Lung microvascular endothelial cell (primary cell): ENCODE data around the gene GBP7. TPM values are rescaled to one million over a fixed set of nuclear protein-coding genes. Genes with fewer than 3 reads are reported as not detected.

ENCODE experiments used
- DNase-seq, 2 donors: peaks; one replicate each; pipeline versions ENCODE4 v3.0.0 to v3.0.0-alpha.2; 2010; ENCODE audit warnings: low read depth in 2 of 2
- total RNA-seq: library from RNA; depleted of rRNA; stranded (reverse); fragments of >200 nt; gene quantifications from 2 replicates; pipeline ENCODE4 v1.2.1, GENCODE V29; 2014

Gene GBP7
- total RNA-seq, 1 donor from 2014 or later, result not detected

DNA sequence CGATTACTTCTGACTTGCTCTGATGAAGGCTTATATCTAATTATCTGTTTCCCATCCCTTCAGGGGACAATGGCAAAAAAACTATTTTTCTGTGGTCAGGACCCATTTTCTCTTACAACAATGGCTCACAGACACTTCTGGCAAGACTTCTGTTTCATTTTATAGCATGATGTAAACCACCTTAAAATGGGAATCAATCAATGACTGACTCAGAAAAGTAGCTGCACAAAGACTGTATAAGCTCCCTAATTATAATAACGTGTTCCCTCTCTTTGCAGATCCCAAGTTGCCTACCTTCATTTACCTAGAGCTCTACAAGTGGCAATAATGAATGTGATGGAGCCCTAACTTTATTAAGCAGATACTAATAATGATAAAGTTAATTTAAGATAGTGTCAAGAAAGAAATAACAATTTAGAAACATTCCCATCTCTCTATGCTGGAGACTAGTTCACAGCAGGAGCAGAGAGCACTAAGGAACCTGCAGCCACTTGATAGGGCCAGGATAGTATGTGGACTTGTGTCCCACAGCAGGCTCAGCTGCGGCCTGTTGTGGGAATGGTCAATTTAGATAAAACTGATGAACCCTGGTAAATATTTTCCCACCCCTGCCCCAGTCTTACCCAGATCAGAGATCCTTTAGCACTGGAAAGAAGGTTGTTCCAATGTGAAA lies 50.4 kb downstream of the GBP7 start:
- DNase-seq, result peak; percentile 26 to 41

DNA sequence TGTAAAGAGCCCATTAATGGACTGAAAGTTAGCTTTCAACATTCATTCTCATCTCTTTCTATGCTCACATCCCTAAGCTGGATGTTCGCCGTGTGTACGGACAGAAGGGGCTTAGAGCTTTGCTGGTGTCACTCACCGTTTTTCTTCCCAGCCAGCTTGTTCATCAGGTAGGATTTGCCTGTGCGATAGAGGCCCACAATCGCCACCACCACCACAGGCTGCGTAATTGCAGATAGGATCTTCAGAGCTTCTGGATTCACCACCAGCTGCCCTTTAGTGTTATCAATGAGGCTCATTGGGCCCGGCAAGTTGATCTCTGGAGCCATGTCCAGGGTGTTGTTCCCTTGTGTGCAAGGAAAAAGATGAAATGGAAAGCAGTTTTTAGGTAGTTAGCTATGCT lies 54.2 kb downstream of the GBP7 start:
- DNase-seq, result no peak

DNA sequence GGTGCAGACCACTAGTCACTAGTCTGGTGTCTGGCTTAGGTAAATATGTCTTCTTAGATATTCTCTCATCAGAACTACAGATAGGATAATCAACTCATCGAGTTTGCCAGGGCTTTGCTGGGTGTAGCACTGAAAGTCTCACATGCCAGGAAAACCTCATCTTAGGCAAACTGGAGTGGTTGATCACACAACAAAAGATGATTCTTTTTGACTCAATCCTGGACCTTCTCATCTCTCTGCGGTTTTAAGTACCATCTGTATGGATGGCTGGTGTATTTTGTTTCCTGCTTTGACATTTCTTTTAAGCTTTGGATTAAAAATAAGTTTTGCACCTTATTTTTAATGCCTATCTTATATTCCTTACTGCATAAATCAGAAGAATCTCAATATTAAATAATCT lies 61.1 kb downstream of the GBP7 start:
- no peak for DNase-seq

DNA sequence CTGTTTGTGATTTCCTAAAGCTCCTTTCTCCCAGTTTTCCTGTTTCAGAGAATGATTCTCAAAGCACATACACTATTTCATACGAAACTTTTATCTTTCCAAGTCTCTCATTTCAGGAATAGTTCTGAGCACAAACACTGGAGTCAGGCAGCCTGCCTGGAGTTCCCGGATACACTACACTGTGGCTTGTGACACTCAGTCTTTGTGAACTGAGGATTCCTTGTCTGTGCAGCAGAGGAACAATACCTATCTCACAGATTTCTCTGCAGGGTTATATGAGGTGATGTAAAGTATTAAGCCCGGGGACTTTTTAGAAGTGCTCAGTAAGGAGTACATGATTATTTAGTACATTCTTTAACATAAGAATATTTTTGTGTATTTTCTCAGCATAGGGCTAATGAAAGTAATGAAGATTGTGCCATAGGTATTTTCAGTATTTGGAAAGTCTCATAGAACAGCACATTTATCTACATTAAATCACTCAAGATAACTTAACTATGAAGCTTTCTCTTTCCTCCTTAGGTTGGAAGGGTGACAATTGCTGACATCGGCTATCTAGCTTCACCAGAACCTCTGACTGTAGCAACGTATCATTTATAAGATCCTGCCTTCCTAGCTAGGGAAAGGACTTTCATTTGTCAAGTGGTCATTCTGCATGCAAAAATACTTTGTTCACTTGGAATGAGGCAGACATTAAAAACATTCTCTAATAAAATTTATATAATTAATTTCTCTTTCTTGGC lies 62.8 kb downstream of the GBP7 start:
- DNase-seq, result no peak

DNA sequence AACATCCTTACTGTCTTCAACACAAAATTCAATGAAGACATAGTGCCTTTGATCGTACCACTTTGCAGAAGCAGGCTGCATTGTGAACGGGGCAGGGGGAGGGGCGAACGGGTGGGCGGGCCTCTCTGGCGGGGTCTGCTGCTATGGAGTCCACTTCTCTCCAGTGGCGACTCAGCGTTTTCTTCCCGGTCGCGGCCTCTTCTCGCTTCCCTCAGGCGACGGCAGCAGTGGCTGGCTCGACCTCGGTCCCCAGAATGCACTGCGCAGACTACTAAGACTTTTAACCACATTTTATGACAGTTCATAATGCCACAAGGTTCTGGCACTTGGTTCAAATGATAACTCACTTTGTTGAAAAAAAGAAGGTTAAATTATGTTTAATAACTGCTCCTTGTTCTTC lies 71.1 kb downstream of the GBP7 start:
- no peak for DNase-seq

DNA sequence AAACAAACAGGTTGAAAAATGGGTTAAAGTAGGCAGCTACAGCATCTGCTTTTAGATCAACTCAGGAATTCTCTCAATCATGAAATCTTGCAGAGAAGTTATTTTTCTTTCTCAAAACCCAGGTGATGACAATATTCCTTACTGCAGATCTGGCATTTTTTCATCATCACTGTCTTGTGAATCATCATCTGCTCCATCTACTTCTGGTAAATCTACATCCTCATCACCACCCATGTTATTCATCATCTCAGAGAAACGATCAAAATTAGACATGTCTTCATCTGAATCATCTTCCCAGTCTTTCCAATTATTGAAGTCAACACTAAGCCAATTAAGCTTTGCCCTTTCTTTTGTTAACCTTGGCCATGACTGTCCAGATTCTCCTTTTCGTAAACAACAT lies 71.7 kb downstream of the GBP7 start:
- DNase-seq, result no peak

DNA sequence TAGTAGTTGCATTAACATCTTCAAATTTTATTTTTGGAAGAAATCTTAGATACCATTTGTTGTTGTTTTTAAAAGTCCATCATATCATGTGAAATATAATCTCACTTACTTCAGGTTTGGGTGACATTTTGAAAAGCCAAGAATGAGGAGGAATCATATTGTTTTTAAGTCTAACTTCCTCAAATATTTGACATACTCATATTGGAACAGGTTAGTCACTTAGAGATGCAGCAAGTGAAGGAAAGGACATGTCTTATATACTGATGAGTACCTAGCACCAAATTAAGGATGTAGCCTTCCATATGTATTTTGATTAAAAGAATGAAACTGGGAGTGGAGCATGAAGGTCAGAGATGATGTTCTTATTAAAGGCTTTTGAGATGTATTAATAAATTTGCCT lies 73.8 kb downstream of the GBP7 start:
- no peak for DNase-seq

DNA sequence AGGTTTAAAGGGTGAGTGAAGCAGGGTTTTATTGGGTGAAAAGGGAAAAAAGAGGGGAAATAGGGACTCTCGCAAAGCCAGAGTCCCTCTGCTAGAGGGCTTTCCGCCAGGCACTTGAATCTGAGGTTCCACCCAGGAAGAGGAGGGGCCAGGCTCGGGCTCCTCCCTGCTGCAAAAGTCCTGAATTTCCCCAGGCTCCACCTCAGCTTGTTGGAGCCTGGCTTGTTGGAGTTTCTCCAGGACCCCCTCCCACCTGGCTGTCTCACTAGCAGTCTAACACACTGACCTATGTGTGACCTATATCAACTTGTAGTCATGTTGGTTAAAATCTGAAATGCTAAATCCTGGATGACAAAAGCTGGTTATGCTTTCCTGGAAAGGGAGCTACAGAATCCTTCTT lies 75.4 kb downstream of the GBP7 start:
- no peak for DNase-seq

DNA sequence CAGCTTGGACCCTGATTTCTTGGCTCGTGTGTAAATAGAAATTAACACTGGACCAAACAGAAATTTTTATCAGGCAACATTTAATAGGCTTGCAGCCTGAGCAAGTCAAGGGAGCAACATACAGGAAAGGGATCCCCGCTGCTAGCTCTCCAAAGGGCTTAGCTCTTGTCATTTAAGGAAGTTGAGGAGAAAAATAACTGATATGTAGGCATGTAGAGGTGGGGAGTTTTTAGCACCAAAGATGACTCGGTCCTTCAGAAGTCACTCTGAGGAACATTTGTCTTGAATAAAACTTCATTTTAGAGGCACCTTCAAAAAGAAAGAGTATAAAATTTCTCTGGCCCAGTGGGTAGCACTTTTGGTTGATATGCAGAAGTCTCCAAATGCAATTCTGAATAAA lies 76.9 kb downstream of the GBP7 start:
- DNase-seq, result no peak

DNA sequence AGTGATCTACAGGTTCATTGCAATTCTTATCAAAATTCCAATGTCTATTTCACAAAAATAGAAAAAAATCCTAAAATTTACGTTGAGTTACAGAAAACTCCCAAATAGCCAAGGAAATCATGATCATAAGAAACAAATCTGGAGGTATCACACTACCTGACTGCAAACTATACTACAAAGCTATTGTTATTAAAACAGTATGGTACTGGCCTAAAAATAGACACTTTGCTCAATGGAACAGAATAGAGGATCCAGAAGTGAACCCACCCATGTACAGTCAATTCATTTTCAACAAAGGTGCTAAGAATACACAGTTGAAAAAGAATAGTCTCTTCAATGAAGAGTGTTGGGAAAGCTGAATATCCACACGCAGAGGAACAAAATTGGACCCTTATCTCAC lies 80.1 kb downstream of the GBP7 start:
- no peak for DNase-seq

DNA sequence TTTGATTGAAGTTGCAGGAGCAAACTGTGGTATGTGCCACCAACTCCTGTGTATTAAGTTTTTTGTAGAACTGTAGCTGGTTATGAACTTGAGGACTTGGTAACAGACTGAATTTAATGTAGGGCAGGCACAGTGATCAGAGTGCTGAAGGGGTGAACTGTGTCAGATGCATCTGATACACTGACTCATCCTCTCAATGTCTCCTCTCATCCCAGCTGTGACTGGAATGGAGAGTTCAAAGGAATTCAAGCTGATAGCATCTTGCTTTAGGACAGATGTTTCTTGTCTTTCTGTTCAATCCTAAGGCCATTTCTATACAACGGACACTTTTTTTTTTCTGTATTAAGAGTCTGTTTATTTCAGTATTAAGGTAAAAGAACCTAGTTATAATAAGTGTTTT lies 85.8 kb downstream of the GBP7 start:
- no peak for DNase-seq

DNA sequence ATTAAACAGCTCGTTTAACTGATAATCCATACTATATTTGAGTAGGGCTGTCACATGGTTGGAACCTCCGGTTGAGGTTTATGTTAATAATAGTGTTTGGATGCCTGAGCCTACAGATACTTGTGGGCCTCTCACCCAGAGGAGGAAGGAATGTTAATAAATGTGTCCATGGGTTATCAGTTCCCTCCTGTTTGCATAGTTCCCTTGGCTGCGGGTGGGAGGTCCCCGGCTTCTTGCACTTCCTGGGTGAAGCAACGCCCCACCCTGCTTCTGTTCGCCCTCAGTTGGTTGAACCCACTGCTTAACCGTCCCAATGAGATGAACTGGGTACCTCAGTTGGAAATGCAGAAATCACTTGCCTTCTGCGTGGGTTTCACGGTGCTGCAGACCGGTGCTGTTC lies 87.2 kb downstream of the GBP7 start:
- no peak for DNase-seq

DNA sequence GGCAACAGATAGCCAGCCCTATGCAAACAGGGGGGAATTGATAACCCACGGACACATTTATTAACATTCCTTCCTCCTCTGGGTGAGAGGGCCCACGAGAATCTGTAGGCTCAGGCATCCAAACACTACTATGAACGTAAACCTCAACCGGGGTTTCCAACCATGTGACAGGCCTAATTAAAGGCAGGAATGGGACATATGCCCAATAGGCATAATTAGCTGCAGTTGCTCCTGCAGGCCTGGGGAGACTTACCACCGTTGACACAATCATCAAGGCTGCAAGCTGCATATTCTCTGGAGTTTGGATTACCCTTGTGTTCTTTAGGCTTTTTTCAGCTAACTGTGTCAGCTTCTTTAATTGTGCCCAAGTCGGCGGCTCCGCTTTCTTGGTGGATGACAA lies 88.6 kb downstream of the GBP7 start:
- no peak for DNase-seq

DNA sequence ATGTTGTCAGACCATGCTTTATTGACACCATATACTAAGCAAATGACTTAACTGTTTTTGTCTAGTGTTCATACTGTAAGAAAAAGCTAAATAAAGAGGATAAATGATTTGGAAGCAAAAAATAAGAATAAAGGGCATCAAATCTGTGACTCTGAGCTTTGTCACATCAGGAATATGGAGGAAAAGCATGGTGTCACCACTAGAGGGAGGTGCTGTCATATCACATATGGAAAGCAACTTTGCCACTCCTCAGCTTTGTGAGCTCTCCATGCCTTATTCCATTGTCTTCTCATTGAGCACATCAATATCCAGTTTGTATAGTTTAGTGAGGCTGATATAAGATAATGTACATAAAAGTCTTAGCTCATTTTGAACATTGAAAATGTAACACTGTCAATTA lies 90.0 kb downstream of the GBP7 start:
- DNase-seq, result peak in 1 of 2 donors; percentile 77

Other genes with a start within 250 kb of the GBP7 start
- gene KYAT3, start 183.4 kb downstream of the GBP7 start, total RNA-seq, result 12.5 and 15.7 TPM in 2 replicates
- 4.4 and 5.8 TPM in 2 replicates for gene RBMXL1, start 183.4 kb downstream of the GBP7 start, total RNA-seq
- 12.3 and 14.8 TPM in 2 replicates for gene GBP3, start 153.1 kb downstream of the GBP7 start, total RNA-seq
- gene GBP1, start 110.8 kb downstream of the GBP7 start, total RNA-seq, result 6.0 and 7.4 TPM in 2 replicates
- 32.7 and 39.7 TPM in 2 replicates for gene GBP2, start 49.9 kb downstream of the GBP7 start, total RNA-seq
- gene GBP4, start 22.9 kb upstream of the GBP7 start, total RNA-seq, result 2.4 TPM in 2 replicates
- under 0.01 and 0.22 TPM in 2 replicates for gene GBP5, start 96.9 kb upstream of the GBP7 start, total RNA-seq
- not detected in 2 replicates for gene GBP6, start 188.1 kb upstream of the GBP7 start, total RNA-seq